Measurements from ENCODE around the gene ISLR2. TPM values are rescaled to one million over a fixed set of nuclear protein-coding genes. Genes with fewer than 3 reads are reported as not detected.

The ISLR2 gene
- total RNA-seq, 1 experiment from 2014 or later = 8.9 TPM

GRCh38 chr15:74133694-74134386 lies 3.5 kb downstream of the ISLR2 start:
- ATAC-seq (peak; percentile 9), DNase-seq (ENCODE audit: low spot score) (no peak)
- peaks cover 99% of the 10 kb centered on the region for H3K27me3 Mint-ChIP-seq (ENCODE audit: low read depth)
- no peak for TF ChIP-seq NFE2L1 (CRISPR knock-in tag; IDR thresholded peaks at IDR 0.05)
- 0 out of 2 replicates have a peak, but pooled peaks have one; percentile 46 for TF ChIP-seq ZNF232 (CRISPR knock-in tag; IDR thresholded peaks at IDR 0.05)
- TF ChIP-seq JUN (CRISPR knock-in tag; IDR thresholded peaks at IDR 0.05) = no peak
- 0 out of 2 replicates have a peak, but pooled peaks have one; percentile 35 for TF ChIP-seq EMX1 (CRISPR knock-in tag; IDR thresholded peaks at IDR 0.05)
- TF ChIP-seq MYBL2 (CRISPR knock-in tag; IDR thresholded peaks at IDR 0.05) = 0 out of 2 replicates have a peak, but pooled peaks have one; percentile 22
- no peak for TF ChIP-seq IRF2 (CRISPR knock-in tag; IDR thresholded peaks at IDR 0.05; ENCODE audit: borderline replicate concordance, low read depth)
- no peak; the same call in 1 of the 2 replicates for TF ChIP-seq FOXP1 (CRISPR knock-in tag; IDR thresholded peaks at IDR 0.05; ENCODE audit: borderline replicate concordance)
- no peak for TF ChIP-seq SP1 (CRISPR knock-in tag; conservative IDR thresholded peaks at IDR 0.05)
- no peak for TF ChIP-seq PRDM15 (CRISPR knock-in tag; IDR thresholded peaks at IDR 0.05)
- TF ChIP-seq AFF4 (CRISPR knock-in tag; IDR thresholded peaks at IDR 0.05; ENCODE audit: borderline replicate concordance) = no peak
- ChIA-PET POLR2A (interaction anchor here (0.5 to 1.2 kb wide), 3 partner anchors 79 to 570 kb away, joined by 3 to 4 read pairs (median 3); no protein-coding TSS in a partner anchor), CTCF (interaction anchor here (0.7 to 4.1 kb wide), 36 partner anchors 11 to 1141 kb away, joined by 3 to 52 read pairs (median 5); partner anchors contain the start of gene STRA6)
- peak overlapping the region; percentile 67 for H3K4me3 Mint-ChIP-seq
- H3K36me3 Mint-ChIP-seq = no peaks in the 10 kb centered on the region; the same call in 1 of the 2 replicates
- no peaks in the 10 kb centered on the region for H3K9me3 Mint-ChIP-seq
- H3K4me1 Mint-ChIP-seq = peaks cover 66% of the 10 kb centered on the region
- no peak overlapping the region for H3K27ac Mint-ChIP-seq

- peak; percentile 84 for DNase-seq (ENCODE audit: low spot score)
- ATAC-seq = peak; percentile 43
- Mint-ChIP-seq H3K4me3 (peak overlapping the region; percentile 67), H3K27ac (no peak overlapping the region), H3K36me3 (no peaks in the 10 kb centered on the region; the same call in 1 of the 2 replicates), H3K4me1 (peaks cover 65% of the 10 kb centered on the region), H3K9me3 (no peaks in the 10 kb centered on the region), H3K27me3 (ENCODE audit: low read depth) (peaks cover 98% of the 10 kb centered on the region)
- ChIA-PET CTCF (interaction anchor here (0.6 to 4.1 kb wide), 38 partner anchors 8 to 1140 kb away, joined by 3 to 52 read pairs (median 5); partner anchors contain the start of gene STRA6), POLR2A (interaction anchor here (0.5 to 1.2 kb wide), 3 partner anchors 80 to 570 kb away, joined by 3 to 4 read pairs (median 3); no protein-coding TSS in a partner anchor)
- TF ChIP-seq E2F1 (CRISPR knock-in tag; IDR thresholded peaks at IDR 0.05) (no peak), ZNF671 (CRISPR knock-in tag; IDR thresholded peaks at IDR 0.05) (no peak), ZNF423 (CRISPR knock-in tag; IDR thresholded peaks at IDR 0.05) (no peak), SOX15 (CRISPR knock-in tag; IDR thresholded peaks at IDR 0.05) (no peak), GRHL2 (CRISPR knock-in tag; IDR thresholded peaks at IDR 0.05; ENCODE audit: insufficient replicate concordance, severe bottlenecking) (no peak), NFATC4 (CRISPR knock-in tag; IDR thresholded peaks at IDR 0.05) (no peak), USF1 (CRISPR knock-in tag; IDR thresholded peaks at IDR 0.05) (0 out of 2 replicates have a peak, but pooled peaks have one; percentile 47), ARID4B (CRISPR knock-in tag; IDR thresholded peaks at IDR 0.05; ENCODE audit: borderline replicate concordance) (no peak; the same call in 1 of the 2 replicates), ZNF121 (CRISPR knock-in tag; IDR thresholded peaks at IDR 0.05) (0 out of 2 replicates have a peak, but pooled peaks have one; percentile 44), GTF2I (CRISPR knock-in tag; conservative IDR thresholded peaks at IDR 0.05) (no peak)
These were observed 4.1 kb downstream of the ISLR2 start for GRCh38 chr15:74134387-74135027.

Data from WTC11 (cell line).